HEK293 (cell line): Measurements from ENCODE around the gene DHRS11.

Experiments used
- CTCF ChIA-PET: fragments of 350-600 bp; formaldehyde crosslinking; extraction: SDS; loops from one replicate; lab custom pipeline; 2021; ENCODE audit warnings: antibody characterized with exemption; lab: Yijun Ruan, JAX
- POLR2A ChIA-PET: fragments of 300-600 bp; formaldehyde crosslinking; extraction: SDS; loops from one replicate; lab custom pipeline; 2020; ENCODE audit warnings: antibody characterized with exemption, inconsistent platforms; lab: Yijun Ruan, JAX
- H3K27ac ChIP-seq: fragments of 200-500 bp; sonication (Bioruptor generic); 2 replicates; pipeline ENCODE4 v1.5.1; 2014; ENCODE audit warnings: low read depth, low read length, control low read depth, inconsistent platforms; ENCODE audit errors: extremely low read depth
- H3K36me3 ChIP-seq, 2 experiments: fragments of 200-500 bp in 1 of 2; sonication (Bioruptor generic) in 1 of 2; 1 replicate in 1 of 2; 2 replicates in 1 of 2; pipeline ENCODE4 v1.5.1; 2014 to 2017; ENCODE audit warnings: inconsistent platforms in 2 of 2, low read length in 2 of 2; ENCODE audit not compliant: control insufficient read depth in 2 of 2, insufficient read depth in 1 of 2
- H3K4me1 ChIP-seq: fragments of 200-500 bp; sonication (Bioruptor generic); 2 replicates; pipeline ENCODE4 v1.5.1; 2014; ENCODE audit warnings: mild to moderate bottlenecking, low read length, inconsistent platforms; ENCODE audit not compliant: control insufficient read depth, insufficient read depth
- H3K4me3 ChIP-seq: 2 replicates; pipeline ENCODE4 v1.5.1; 2011; ENCODE audit warnings: low read depth, mild to moderate bottlenecking, control low read depth, low read length, moderate library complexity
- H3K9me3 ChIP-seq: fragments of 200-500 bp; sonication (Bioruptor generic); 2 replicates; pipeline ENCODE4 v1.5.1; 2014; ENCODE audit warnings: low read depth, low read length, inconsistent platforms; ENCODE audit not compliant: control insufficient read depth, insufficient read depth
- EGR2 ChIP-seq: fragments of 450-650 bp; formaldehyde crosslinking; IDR thresholded peaks from 2 replicates; pipeline ENCODE4 v1.5.1; 2016; ENCODE audit warnings: low read depth, missing biosample characterization, missing genetic modification characterization
- GLIS1 ChIP-seq: fragments of 450-650 bp; formaldehyde crosslinking; IDR thresholded peaks from 2 replicates; pipeline ENCODE4 v1.5.1; 2016; ENCODE audit warnings: missing biosample characterization, missing genetic modification characterization
- GLIS2 ChIP-seq: fragments of 450-650 bp; formaldehyde crosslinking; IDR thresholded peaks from 2 replicates; pipeline ENCODE4 v1.5.1; 2016; ENCODE audit warnings: missing biosample characterization, missing genetic modification characterization
- IKZF3 ChIP-seq: fragments of 450-650 bp; IDR thresholded peaks from 2 replicates; pipeline ENCODE4 v1.5.0; 2018; ENCODE audit warnings: missing biosample characterization, mild to moderate bottlenecking, missing genetic modification characterization, moderate library complexity
- KLF9 ChIP-seq: fragments of 450-650 bp; formaldehyde crosslinking; IDR thresholded peaks from 2 replicates; pipeline ENCODE4 v1.5.1; 2016; ENCODE audit warnings: missing biosample characterization, missing genetic modification characterization, low read depth
- PATZ1 ChIP-seq: fragments of 450-650 bp; formaldehyde crosslinking; IDR thresholded peaks from 2 replicates; pipeline ENCODE4 v1.5.1; 2016; ENCODE audit warnings: missing biosample characterization, missing genetic modification characterization
- SALL2 ChIP-seq: fragments of 450-650 bp; formaldehyde crosslinking; IDR thresholded peaks from 2 replicates; pipeline ENCODE4 v1.5.0; 2017; ENCODE audit warnings: missing biosample characterization, mild to moderate bottlenecking, missing genetic modification characterization, borderline replicate concordance
- SP2 ChIP-seq: fragments of 450-650 bp; formaldehyde crosslinking; IDR thresholded peaks from 2 replicates; pipeline ENCODE4 v1.5.1; 2016; ENCODE audit warnings: missing biosample characterization, missing genetic modification characterization
- ZBTB8A ChIP-seq: fragments of 450-650 bp; formaldehyde crosslinking; IDR thresholded peaks from 2 replicates; pipeline ENCODE4 v1.5.1; 2016; ENCODE audit warnings: missing biosample characterization, missing genetic modification characterization
- ZFHX2 ChIP-seq: fragments of 450-650 bp; formaldehyde crosslinking; conservative IDR thresholded peaks from 2 replicates; pipeline ENCODE4 v1.5.1; 2016; ENCODE audit warnings: missing biosample characterization, missing genetic modification characterization
- ZFP69B ChIP-seq: fragments of 450-650 bp; formaldehyde crosslinking; IDR thresholded peaks from 2 replicates; pipeline ENCODE4 v1.5.1; 2016; ENCODE audit warnings: missing biosample characterization, missing genetic modification characterization
- ZIC2 ChIP-seq: fragments of 450-650 bp; formaldehyde crosslinking; IDR thresholded peaks from 2 replicates; pipeline ENCODE4 v1.5.1; 2016; ENCODE audit warnings: missing biosample characterization, missing genetic modification characterization
- ZNF335 ChIP-seq: fragments of 450-650 bp; formaldehyde crosslinking; conservative IDR thresholded peaks from 2 replicates; pipeline ENCODE4 v1.5.1; 2016; ENCODE audit warnings: missing biosample characterization, missing genetic modification characterization
- ZNF341 ChIP-seq: fragments of 450-650 bp; formaldehyde crosslinking; IDR thresholded peaks from 2 replicates; pipeline ENCODE4; 2016; ENCODE audit warnings: low read depth, missing biosample characterization, missing genetic modification characterization
- ZNF354C ChIP-seq: fragments of 450-650 bp; formaldehyde crosslinking; IDR thresholded peaks from 2 replicates; pipeline ENCODE4 v1.5.1; 2016; ENCODE audit warnings: missing biosample characterization, missing genetic modification characterization, low read depth, borderline replicate concordance
- ZNF555 ChIP-seq: fragments of 450-650 bp; formaldehyde crosslinking; conservative IDR thresholded peaks from 2 replicates; pipeline ENCODE4 v1.5.1; 2017; ENCODE audit warnings: missing biosample characterization, mild to moderate bottlenecking, missing genetic modification characterization, inconsistent platforms
- ZNF664 ChIP-seq: fragments of 450-650 bp; formaldehyde crosslinking; IDR thresholded peaks from 2 replicates; pipeline ENCODE4 v1.5.1; 2016; ENCODE audit warnings: missing biosample characterization, missing genetic modification characterization
- ZNF704 ChIP-seq: fragments of 450-650 bp; formaldehyde crosslinking; IDR thresholded peaks from 2 replicates; pipeline ENCODE4 v1.5.1; 2016; ENCODE audit warnings: missing biosample characterization, missing genetic modification characterization
- TF ChIP-seq, protein P1 (sequence below): fragments of 450-650 bp; formaldehyde crosslinking; IDR thresholded peaks from 2 replicates; pipeline ENCODE4 v1.5.1; 2016; ENCODE audit warnings: missing biosample characterization, missing genetic modification characterization
- TF ChIP-seq, protein P2 (sequence below): fragments of 450-650 bp; formaldehyde crosslinking; IDR thresholded peaks from 2 replicates; pipeline ENCODE4 v1.5.1; 2016; ENCODE audit warnings: missing biosample characterization, missing genetic modification characterization

Gene DHRS11

DNA sequence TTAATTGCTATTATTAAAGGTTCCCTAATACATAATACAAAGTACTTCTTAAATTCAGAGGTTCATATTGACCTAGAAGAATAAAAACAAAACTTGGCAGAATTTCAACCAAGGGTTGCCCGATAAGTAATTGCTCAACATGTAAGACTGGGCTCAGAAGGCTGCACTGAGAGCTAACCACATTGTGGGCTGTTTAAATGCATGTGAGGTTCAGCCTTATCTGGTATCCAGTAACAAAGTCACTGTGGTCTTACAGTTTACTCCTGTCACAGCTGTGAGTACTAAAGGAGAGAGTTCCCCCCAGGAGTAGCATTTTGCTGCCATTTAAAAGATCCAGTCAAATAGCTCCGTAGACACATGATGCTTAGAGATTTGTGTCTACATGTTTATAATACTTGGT lies 1.6 kb upstream of the DHRS11 start:
- Histone ChIP-seq H3K27ac (no peak overlapping the region), H3K36me3 (peaks cover 38 to 68% of the 10 kb centered on the region in 2 experiments), H3K4me3 (no peak overlapping the region), H3K9me3 (no peaks in the 10 kb centered on the region), H3K4me1 (peaks cover 10% of the 10 kb centered on the region; the same call in 1 of the 2 replicates)
- POLR2A ChIA-PET: interaction anchor here (0.8 to 1.5 kb wide), 2 partner anchors 11 to 12 kb away, joined by 3 to 4 read pairs; partner anchors contain the start of gene MRM1
- CTCF ChIA-PET: no interaction called here
- TF ChIP-seq ZNF664 (tag by site-specific recombination) (0 out of 2 replicates have a peak, but pooled peaks have one; percentile 10), SALL2 (tag by site-specific recombination) (no peak)

DNA sequence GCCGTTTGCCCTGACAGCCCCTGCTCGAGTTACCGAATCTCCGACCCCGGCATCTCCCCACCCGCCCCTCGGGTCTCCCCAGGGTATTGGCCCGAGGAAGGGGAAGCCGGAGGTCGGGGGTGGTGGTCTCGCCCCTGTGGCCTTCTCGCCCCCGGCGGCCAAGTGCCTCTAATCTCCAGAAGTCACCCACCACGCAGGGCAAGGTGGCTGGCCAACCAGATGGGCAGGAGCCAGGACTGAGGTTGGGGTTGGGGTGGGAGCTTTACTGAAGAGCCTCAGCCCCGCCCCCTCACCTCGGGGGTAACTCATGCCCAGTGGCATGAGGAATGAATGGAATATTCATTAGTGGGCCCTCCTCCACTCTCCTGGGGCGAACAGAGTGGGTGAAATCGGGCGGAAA lies 637 bp downstream of the DHRS11 start:
- CTCF ChIA-PET: interaction anchor here (0.6 to 3.0 kb wide), 4 partner anchors 10 to 439 kb away, joined by 3 to 32 read pairs (median 6); partner anchors contain the start of gene MRM1
- no peaks in the 10 kb centered on the region for H3K9me3 ChIP-seq
- TF ChIP-seq SP2 (tag by site-specific recombination) (peak; percentile 61), ZNF341 (tag by site-specific recombination) (peak; percentile 59), GLIS1 (tag by site-specific recombination) (peak; percentile 55), ZNF704 (tag by site-specific recombination) (no peak), ZBTB8A (tag by site-specific recombination) (peak; percentile 39; the same call in 1 of the 2 replicates), ZFHX2 (tag by site-specific recombination) (peak; percentile 82), EGR2 (peak; percentile 75), ZFP69B (peak; percentile 81; the same call in 1 of the 2 replicates), ZIC2 (tag by site-specific recombination) (peak; percentile 38; the same call in 1 of the 2 replicates), PATZ1 (tag by site-specific recombination) (peak; percentile 40; the same call in 1 of the 2 replicates), GLIS2 (tag by site-specific recombination) (peak; percentile 64), KLF9 (tag by site-specific recombination) (peak; percentile 57), ZNF555 (tag by site-specific recombination) (no peak), ZNF335 (tag by site-specific recombination) (peak; percentile 47), IKZF3 (peak; percentile 13; the same call in 1 of the 2 replicates), ZNF354C (no peak)
- TF ChIP-seq, protein P1, sequence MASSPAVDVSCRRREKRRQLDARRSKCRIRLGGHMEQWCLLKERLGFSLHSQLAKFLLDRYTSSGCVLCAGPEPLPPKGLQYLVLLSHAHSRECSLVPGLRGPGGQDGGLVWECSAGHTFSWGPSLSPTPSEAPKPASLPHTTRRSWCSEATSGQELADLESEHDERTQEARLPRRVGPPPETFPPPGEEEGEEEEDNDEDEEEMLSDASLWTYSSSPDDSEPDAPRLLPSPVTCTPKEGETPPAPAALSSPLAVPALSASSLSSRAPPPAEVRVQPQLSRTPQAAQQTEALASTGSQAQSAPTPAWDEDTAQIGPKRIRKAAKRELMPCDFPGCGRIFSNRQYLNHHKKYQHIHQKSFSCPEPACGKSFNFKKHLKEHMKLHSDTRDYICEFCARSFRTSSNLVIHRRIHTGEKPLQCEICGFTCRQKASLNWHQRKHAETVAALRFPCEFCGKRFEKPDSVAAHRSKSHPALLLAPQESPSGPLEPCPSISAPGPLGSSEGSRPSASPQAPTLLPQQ (tag by site-specific recombination): peak; percentile 73
- TF ChIP-seq, protein P2, sequence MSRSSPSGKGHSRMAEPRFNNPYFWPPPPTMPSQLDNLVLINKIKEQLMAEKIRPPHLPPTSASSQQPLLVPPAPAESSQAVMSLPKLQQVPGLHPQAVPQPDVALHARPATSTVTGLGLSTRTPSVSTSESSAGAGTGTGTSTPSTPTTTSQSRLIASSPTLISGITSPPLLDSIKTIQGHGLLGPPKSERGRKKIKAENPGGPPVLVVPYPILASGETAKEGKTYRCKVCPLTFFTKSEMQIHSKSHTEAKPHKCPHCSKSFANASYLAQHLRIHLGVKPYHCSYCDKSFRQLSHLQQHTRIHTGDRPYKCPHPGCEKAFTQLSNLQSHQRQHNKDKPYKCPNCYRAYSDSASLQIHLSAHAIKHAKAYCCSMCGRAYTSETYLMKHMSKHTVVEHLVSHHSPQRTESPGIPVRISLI: no peak
- POLR2A ChIA-PET: interaction anchor here (1.2 to 3.4 kb wide), 3 partner anchors 10 to 58 kb away, joined by 3 to 70 read pairs (median 26); partner anchors contain the start of genes GGNBP2, MRM1 and MYO19
- peak overlapping the region; percentile 77 for H3K4me3 ChIP-seq
- peaks cover 10% of the 10 kb centered on the region; the same call in 1 of the 2 replicates for H3K4me1 ChIP-seq
- H3K27ac ChIP-seq: peak overlapping the region; percentile 86; the same call in 1 of the 2 replicates
- H3K36me3 ChIP-seq: peaks cover 16 to 68% of the 10 kb centered on the region in 2 experiments
